ENCODE results near the gene ASB14.

GRCh38 chr3:57298041-57298440, 5.6 kb upstream of the ASB14 start:
- TF ChIP-seq FOXP2 (optimal IDR thresholded peaks at IDR 0.05; ENCODE audit: borderline replicate concordance, extremely low read depth, extremely low read length, insufficient read depth) (no peak), POLR2AphosphoS5 (IDR thresholded peaks at IDR 0.05; ENCODE audit: low read depth, low read length) (no peak), REST (IDR thresholded peaks at IDR 0.05; ENCODE audit: insufficient read depth in 1 of 2, low read depth in 2 of 2, low read length in 2 of 2) (no peak), TAF1 (IDR thresholded peaks at IDR 0.05; ENCODE audit: borderline replicate concordance, insufficient read depth, low read length) (no peak)
